Osteocyte (in vitro differentiated cells): ENCODE data around the gene SSX2IP. TPM values are rescaled to one million over a fixed set of nuclear protein-coding genes. Genes with fewer than 3 reads are reported as not detected.
A peak's percentile ranks its signal among the peaks of the same experiment; 100 is the strongest.
"Not testable (repeated sequence)": the region's sequence is repeated elsewhere in the genome, so short reads cannot be mapped to it uniquely, and the experiment has no call there.

Source experiments
- DNase-seq: peaks from one replicate; pipeline ENCODE4 v3.0.0; 2021; ENCODE audit warnings: mixed read lengths; ENCODE audit not compliant: unreplicated experiment; ENCODE audit errors: extremely low spot score
- H3K27ac Mint-ChIP-seq: one replicate; pipeline ENCODE4 v1.8.0; 2021; ENCODE audit warnings: mild to moderate bottlenecking, mixed read lengths; ENCODE audit not compliant: unreplicated experiment
- H3K27me3 Mint-ChIP-seq: one replicate; pipeline ENCODE4 v1.8.0; 2021; ENCODE audit warnings: mixed read lengths; ENCODE audit not compliant: unreplicated experiment
- H3K36me3 Mint-ChIP-seq: one replicate; pipeline ENCODE4 v1.8.0; 2021; ENCODE audit warnings: mixed read lengths; ENCODE audit not compliant: unreplicated experiment
- H3K4me1 Mint-ChIP-seq: one replicate; pipeline ENCODE4 v1.8.0; 2021; ENCODE audit warnings: mixed read lengths; ENCODE audit not compliant: unreplicated experiment
- H3K4me3 Mint-ChIP-seq: one replicate; pipeline ENCODE4 v1.8.0; 2021; ENCODE audit warnings: mild to moderate bottlenecking, moderate library complexity, mixed read lengths; ENCODE audit not compliant: unreplicated experiment
- H3K9me3 Mint-ChIP-seq: one replicate; pipeline ENCODE4 v1.8.0; 2021; ENCODE audit warnings: mixed read lengths; ENCODE audit not compliant: unreplicated experiment
- CTCF ChIP-seq: fragments of 200-600 bp; sonication (generic); IDR thresholded peaks from 2 replicates; pipeline ENCODE4 v1.5.0; 2021; ENCODE audit warnings: antibody characterized with exemption, mild to moderate bottlenecking, moderate library complexity
- total RNA-seq: library from RNA; stranded (reverse); gene quantifications from 2 replicates; pipeline ENCODE4 v1.2.1, GENCODE V29; 2021

The SSX2IP gene
- total RNA-seq, 1 donor from 2014 or later, result 7.0 TPM

- no peaks in the 10 kb centered on the region for H3K4me1 Mint-ChIP-seq
- H3K4me3 Mint-ChIP-seq, result no peak overlapping the region
- H3K9me3 Mint-ChIP-seq, result no peaks in the 10 kb centered on the region
- no peak for TF ChIP-seq CTCF
- H3K27me3 Mint-ChIP-seq, result no peaks in the 10 kb centered on the region
- peaks cover 6% of the 10 kb centered on the region for H3K36me3 Mint-ChIP-seq
- no peak for DNase-seq
- H3K27ac Mint-ChIP-seq, result no peak overlapping the region
Measured at GRCh38 chr1:84644472-84644871, 45.8 kb downstream of the SSX2IP start.

GRCh38 chr1:84643183-84643582 lies 47.1 kb downstream of the SSX2IP start:
- no peaks in the 10 kb centered on the region for H3K4me1 Mint-ChIP-seq
- no peaks in the 10 kb centered on the region for H3K9me3 Mint-ChIP-seq
- DNase-seq, result no peak
- H3K27me3 Mint-ChIP-seq, result no peaks in the 10 kb centered on the region
- H3K27ac Mint-ChIP-seq, result no peak overlapping the region
- no peak overlapping the region for H3K4me3 Mint-ChIP-seq
- peaks cover 3% of the 10 kb centered on the region for H3K36me3 Mint-ChIP-seq
- TF ChIP-seq CTCF, result no peak

- H3K27ac Mint-ChIP-seq, result no peak overlapping the region
- no peaks in the 10 kb centered on the region for H3K4me1 Mint-ChIP-seq
- peaks cover 3% of the 10 kb centered on the region for H3K36me3 Mint-ChIP-seq
- TF ChIP-seq CTCF, result no peak
- no peaks in the 10 kb centered on the region for H3K27me3 Mint-ChIP-seq
- H3K4me3 Mint-ChIP-seq, result no peak overlapping the region
- H3K9me3 Mint-ChIP-seq, result no peaks in the 10 kb centered on the region
- no peak for DNase-seq
Measured at GRCh38 chr1:84642774-84643173, 47.5 kb downstream of the SSX2IP start.

GRCh38 chr1:84639731-84640130 lies 50.5 kb downstream of the SSX2IP start:
- not testable (repeated sequence) for H3K36me3 Mint-ChIP-seq, H3K9me3 Mint-ChIP-seq, H3K4me1 Mint-ChIP-seq, H3K4me3 Mint-ChIP-seq, H3K27ac Mint-ChIP-seq, DNase-seq, H3K27me3 Mint-ChIP-seq

- Mint-ChIP-seq H3K27ac (no peak overlapping the region), H3K9me3 (peaks cover 6% of the 10 kb centered on the region), H3K4me1 (peaks cover 10% of the 10 kb centered on the region), H3K36me3 (no peaks in the 10 kb centered on the region), H3K27me3 (no peaks in the 10 kb centered on the region), H3K4me3 (no peak overlapping the region)
- peak; percentile 15 for DNase-seq
- TF ChIP-seq CTCF, result no peak
Measured at GRCh38 chr1:84635429-84635828, 54.8 kb downstream of the SSX2IP start.
